OCI-LY7 (cell line): Measurements from ENCODE around the gene MET. TPM values are rescaled to one million over a fixed set of nuclear protein-coding genes. Genes with fewer than 3 reads are reported as not detected.

Source experiments
- BruUV-seq: library from RNA; stranded (reverse); fragments of 400-500 nt; replicated peaks from 2 replicates; lab custom pipeline; 2021; lab: Mats Ljungman, UMichigan
- CTCF ChIA-PET: fragments of 300-600 bp; sonication (Branson Sonifier 250); formaldehyde crosslinking; loops from one replicate; lab custom pipeline; 2022; ENCODE audit warnings: antibody characterized with exemption; ENCODE audit not compliant: unreplicated experiment; lab: Charles Lee
- POLR2A ChIA-PET: fragments of 300-600 bp; sonication (Branson Sonifier 250); formaldehyde crosslinking; loops from one replicate; lab custom pipeline; 2022; ENCODE audit warnings: antibody characterized with exemption; lab: Charles Lee
- DNase-seq: peaks from one replicate; pipeline ENCODE4 v3.0.0-alpha.2; 2015; ENCODE audit warnings: low spot score
- H2AFZ ChIP-seq: fragments of 200-600 bp; sonication (generic), shearing (Covaris generic); 2 replicates; pipeline ENCODE4 v1.6.1; 2014; ENCODE audit warnings: mild to moderate bottlenecking, antibody characterized with exemption, low read length, moderate library complexity
- H3K27ac ChIP-seq: fragments of 200-600 bp; sonication (generic); 2 replicates; pipeline ENCODE4 v1.5.1; 2014; ENCODE audit warnings: mixed run types, low read depth, mild to moderate bottlenecking, moderate library complexity, low read length, inconsistent platforms; ENCODE audit not compliant: poor library complexity, severe bottlenecking
- H3K36me3 ChIP-seq: fragments of 200-600 bp; sonication (generic); 2 replicates; pipeline ENCODE4 v1.6.1; 2014; ENCODE audit warnings: mild to moderate bottlenecking, antibody characterized with exemption, low read length, moderate library complexity, mixed read lengths; ENCODE audit not compliant: insufficient read depth
- H3K4me1 ChIP-seq: fragments of 200-600 bp; sonication (generic); 2 replicates; pipeline ENCODE4 v1.5.1; 2014; ENCODE audit warnings: mild to moderate bottlenecking, low read length; ENCODE audit not compliant: insufficient read depth, poor library complexity, severe bottlenecking
- H3K4me2 ChIP-seq: fragments of 200-600 bp; sonication (generic); 2 replicates; pipeline ENCODE4 v1.6.1; 2014; ENCODE audit warnings: mild to moderate bottlenecking, low read length
- H3K4me3 ChIP-seq: fragments of 200-600 bp; sonication (generic); 2 replicates; pipeline ENCODE4 v1.5.1; 2014; ENCODE audit warnings: mild to moderate bottlenecking, low read depth, low read length; ENCODE audit not compliant: poor library complexity, severe bottlenecking
- H3K79me2 ChIP-seq: fragments of 200-600 bp; sonication (generic); 2 replicates; pipeline ENCODE4 v1.6.1; 2016; ENCODE audit warnings: low read depth, mild to moderate bottlenecking, low read length, moderate library complexity, mixed read lengths; ENCODE audit not compliant: insufficient read depth
- H3K9me2 ChIP-seq: fragments of 200-600 bp; sonication (generic); 2 replicates; pipeline ENCODE4 v1.6.1; 2016; ENCODE audit warnings: mild to moderate bottlenecking, low read length, mixed read lengths; ENCODE audit not compliant: insufficient read depth
- H3K9me3 ChIP-seq: fragments of 200-600 bp; sonication (generic); 2 replicates; pipeline ENCODE4 v1.6.1; 2014; ENCODE audit warnings: mild to moderate bottlenecking, mixed run types, low read length, mixed read lengths
- H4K20me1 ChIP-seq: fragments of 200-600 bp; sonication (generic); 2 replicates; pipeline ENCODE4 v1.6.1; 2014; ENCODE audit warnings: mild to moderate bottlenecking, antibody characterized with exemption, low read length, moderate library complexity, mixed read lengths; ENCODE audit not compliant: insufficient read depth
- EZH2phosphoT487 ChIP-seq: fragments of 200-600 bp; sonication (generic); IDR thresholded peaks from 2 replicates; pipeline ENCODE4 v1.6.1; 2018; ENCODE audit warnings: low read depth, borderline replicate concordance, mild to moderate bottlenecking, mixed run types, antibody characterized with exemption, low read length, moderate library complexity, mixed read lengths
- intact Hi-C: fragments of 100-400 bp; cut with micrococcal nuclease; formaldehyde crosslinking; loops from one replicate; pipeline ENCODE4 v1.10.0; 2022; ENCODE audit not compliant: unreplicated experiment
- total RNA-seq, 2 experiments: library from RNA; depleted of rRNA in 1 of 2; stranded (reverse); fragments of >200 nt in 1 of 2; shearing (Covaris generic) in 1 of 2; gene quantifications; 2 replicates each; pipeline ENCODE4 v1.2.3, GENCODE V29; 2014 to 2022
- TF ChIP-seq, protein P1 (sequence below): fragments of 200-600 bp; sonication (generic); conservative IDR thresholded peaks from 2 replicates; pipeline ENCODE4 v1.5.1; 2014; ENCODE audit warnings: mild to moderate bottlenecking, antibody characterized with exemption, low read length, moderate library complexity, mixed read lengths

MET gene
- total RNA-seq, 2 experiments from 2014 or later, result not detected

- Histone ChIP-seq H3K79me2 (no peaks in the 10 kb centered on the region), H3K9me3 (no peaks in the 10 kb centered on the region), H3K4me3 (no peak overlapping the region), H3K4me1 (no peaks in the 10 kb centered on the region), H3K4me2 (no peak overlapping the region), H3K36me3 (no peaks in the 10 kb centered on the region), H2AFZ (no peak overlapping the region), H3K27ac (no peak overlapping the region), H3K9me2 (no peaks in the 10 kb centered on the region), H4K20me1 (no peaks in the 10 kb centered on the region)
- TF ChIP-seq, protein P1, sequence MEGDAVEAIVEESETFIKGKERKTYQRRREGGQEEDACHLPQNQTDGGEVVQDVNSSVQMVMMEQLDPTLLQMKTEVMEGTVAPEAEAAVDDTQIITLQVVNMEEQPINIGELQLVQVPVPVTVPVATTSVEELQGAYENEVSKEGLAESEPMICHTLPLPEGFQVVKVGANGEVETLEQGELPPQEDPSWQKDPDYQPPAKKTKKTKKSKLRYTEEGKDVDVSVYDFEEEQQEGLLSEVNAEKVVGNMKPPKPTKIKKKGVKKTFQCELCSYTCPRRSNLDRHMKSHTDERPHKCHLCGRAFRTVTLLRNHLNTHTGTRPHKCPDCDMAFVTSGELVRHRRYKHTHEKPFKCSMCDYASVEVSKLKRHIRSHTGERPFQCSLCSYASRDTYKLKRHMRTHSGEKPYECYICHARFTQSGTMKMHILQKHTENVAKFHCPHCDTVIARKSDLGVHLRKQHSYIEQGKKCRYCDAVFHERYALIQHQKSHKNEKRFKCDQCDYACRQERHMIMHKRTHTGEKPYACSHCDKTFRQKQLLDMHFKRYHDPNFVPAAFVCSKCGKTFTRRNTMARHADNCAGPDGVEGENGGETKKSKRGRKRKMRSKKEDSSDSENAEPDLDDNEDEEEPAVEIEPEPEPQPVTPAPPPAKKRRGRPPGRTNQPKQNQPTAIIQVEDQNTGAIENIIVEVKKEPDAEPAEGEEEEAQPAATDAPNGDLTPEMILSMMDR, result no peak
- no peak for TF ChIP-seq EZH2phosphoT487
- CTCF ChIA-PET, result no interaction called here
- intact Hi-C loops, result no loop called here
- no TSS peak for BruUV-seq
- no peak for DNase-seq
- POLR2A ChIA-PET, result interaction anchor here (1.0 kb wide), 1 partner anchor 474 kb away, joined by 3 read pairs; no protein-coding TSS in a partner anchor
These were observed 116.7 kb downstream of the MET start for GRCh38 chr7:116788572-116789197.

DNA sequence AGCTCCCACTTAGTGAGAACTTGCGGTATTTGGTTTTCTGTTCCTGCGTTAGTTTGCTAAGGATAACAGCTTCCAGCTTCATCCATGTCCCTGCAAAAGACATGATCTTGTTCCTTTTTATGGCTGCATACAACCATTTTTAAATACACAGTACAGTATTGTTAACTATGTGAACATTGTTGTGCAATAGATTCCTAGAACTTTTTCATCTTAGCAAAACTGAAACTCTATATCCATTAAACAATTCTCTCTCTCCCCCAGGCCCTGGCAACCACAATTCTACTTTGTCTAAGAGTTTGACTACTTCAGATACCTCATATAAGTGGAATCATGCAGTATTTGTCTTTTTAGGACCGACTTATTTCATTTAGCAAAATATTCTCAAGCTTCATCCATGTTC is 118.0 kb downstream of the MET start:
- Histone ChIP-seq H3K4me2 (no peak overlapping the region), H3K4me3 (no peak overlapping the region), H3K9me2 (no peaks in the 10 kb centered on the region), H3K4me1 (no peaks in the 10 kb centered on the region), H4K20me1 (no peaks in the 10 kb centered on the region), H3K9me3 (no peaks in the 10 kb centered on the region), H2AFZ (no peak overlapping the region), H3K27ac (no peak overlapping the region), H3K79me2 (no peaks in the 10 kb centered on the region), H3K36me3 (no peaks in the 10 kb centered on the region)
- ChIA-PET CTCF (no interaction called here), POLR2A (no interaction called here)
- BruUV-seq, result no TSS peak
- no peak for DNase-seq
- TF ChIP-seq EZH2phosphoT487, result no peak
- TF ChIP-seq, protein P1, result no peak
- intact Hi-C loops, result no loop called here

DNA sequence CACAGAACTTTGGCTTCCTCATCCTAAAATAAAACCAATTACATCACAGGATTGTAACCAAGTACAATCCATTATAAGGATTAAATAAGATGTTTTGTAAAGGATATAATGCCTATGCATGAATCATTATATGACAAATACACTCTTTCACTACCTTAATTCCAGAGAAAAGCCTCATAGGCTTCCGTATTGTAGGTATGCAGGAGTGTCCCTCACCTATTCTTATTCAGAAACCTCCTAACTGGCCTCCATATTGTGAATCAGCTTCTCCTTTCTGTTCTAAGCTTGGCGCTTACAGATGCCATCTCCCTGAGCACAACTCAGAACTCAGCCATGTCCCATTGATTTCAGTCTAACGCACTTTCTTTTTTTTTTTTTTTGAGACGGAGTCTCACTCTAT is 120.8 kb downstream of the MET start:
- Histone ChIP-seq H3K4me1 (no peaks in the 10 kb centered on the region), H3K79me2 (no peaks in the 10 kb centered on the region), H3K9me2 (no peaks in the 10 kb centered on the region), H3K9me3 (no peaks in the 10 kb centered on the region), H4K20me1 (no peaks in the 10 kb centered on the region), H3K4me2 (no peak overlapping the region), H2AFZ (no peak overlapping the region), H3K27ac (no peak overlapping the region), H3K36me3 (no peaks in the 10 kb centered on the region), H3K4me3 (no peak overlapping the region)
- no peak for DNase-seq
- TF ChIP-seq, protein P1, result no peak
- TF ChIP-seq EZH2phosphoT487, result no peak
- ChIA-PET CTCF (no interaction called here), POLR2A (no interaction called here)
- no TSS peak for BruUV-seq
- intact Hi-C loops, result no loop called here
